ENCODE results near the gene PNMA6E. TPM values are rescaled to one million over a fixed set of nuclear protein-coding genes. Genes with fewer than 3 reads are reported as not detected.

PNMA6E gene
- total and polyA plus RNA-seq, 2 experiments from 2014 or later: not detected

DNA sequence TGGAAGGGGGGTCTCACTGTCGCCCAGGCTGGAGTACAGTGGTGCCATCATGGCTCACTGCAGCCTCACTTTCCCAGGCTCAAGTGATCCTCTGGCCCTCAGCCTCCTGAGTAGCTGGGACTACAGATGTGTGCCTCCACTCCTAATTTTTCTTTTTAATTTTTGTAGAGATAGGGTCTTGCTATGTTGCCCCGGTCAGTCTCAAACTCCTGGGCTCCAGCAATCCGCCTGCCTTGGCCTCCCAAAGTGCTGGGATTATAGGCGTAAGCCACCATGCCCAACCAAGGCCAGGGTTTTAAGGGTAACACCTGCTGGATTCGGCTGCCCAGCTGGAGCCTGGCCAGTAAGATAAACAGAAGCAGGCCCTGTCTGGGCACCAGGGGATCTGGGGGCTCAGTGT is 41.3 kb upstream of the PNMA6E start:
- Mint-ChIP-seq H3K4me1 (no peaks in the 10 kb centered on the region), H3K36me3 (ENCODE audit: low read depth) (no peaks in the 10 kb centered on the region), H3K27ac (no peak overlapping the region), H3K4me3 (no peak overlapping the region), H3K27me3 (ENCODE audit: insufficient read depth, low read depth, poor library complexity) (peaks cover 3% of the 10 kb centered on the region), H3K9me3 (no peaks in the 10 kb centered on the region)
- DNase-seq (ENCODE audit: low spot score) (no peak), ATAC-seq (no peak)
- Histone ChIP-seq H3K4me1 (ENCODE audit: insufficient read depth) (no peaks in the 10 kb centered on the region), H3K9me2 (ENCODE audit: insufficient read depth) (no peaks in the 10 kb centered on the region), H2AFZ (no peak overlapping the region), H3K27me3 (ENCODE audit: insufficient read depth) (no peaks in the 10 kb centered on the region), H3K79me2 (replicated peaks; ENCODE audit: insufficient read depth) (no peaks in the 10 kb centered on the region), H3K4me3 (no peak overlapping the region), H3F3A (replicated peaks; ENCODE audit: low read depth) (no peaks in the 10 kb centered on the region), H3K36me3 (ENCODE audit: insufficient read depth) (no peaks in the 10 kb centered on the region), H4K20me1 (replicated peaks; ENCODE audit: insufficient read depth) (no peaks in the 10 kb centered on the region), H3K4me2 (no peak overlapping the region), H3K27ac (ENCODE audit: low read depth) (no peak overlapping the region)
- TF ChIP-seq ZNF331 (CRISPR knock-in tag; IDR thresholded peaks at IDR 0.05; ENCODE audit: low read depth) (no peak), NANOG (IDR thresholded peaks at IDR 0.05; ENCODE audit: borderline replicate concordance) (no peak), POLR2AphosphoS5 (IDR thresholded peaks at IDR 0.05; ENCODE audit: low read depth) (no peak), ZNF114 (CRISPR knock-in tag; IDR thresholded peaks at IDR 0.05) (no peak), STAT1 (IDR thresholded peaks at IDR 0.05; ENCODE audit: unreplicated experiment) (no peak), JUNB (IDR thresholded peaks at IDR 0.05; ENCODE audit: unreplicated experiment) (no peak), CREB1 (CRISPR knock-in tag; IDR thresholded peaks at IDR 0.05; ENCODE audit: low read depth) (no peak), EZH2phosphoT487 (IDR thresholded peaks at IDR 0.05; ENCODE audit: unreplicated experiment) (no peak), EZH2 (IDR thresholded peaks at IDR 0.05; ENCODE audit: low read depth, unreplicated experiment) (no peak)
- TF ChIP-seq, protein P1, sequence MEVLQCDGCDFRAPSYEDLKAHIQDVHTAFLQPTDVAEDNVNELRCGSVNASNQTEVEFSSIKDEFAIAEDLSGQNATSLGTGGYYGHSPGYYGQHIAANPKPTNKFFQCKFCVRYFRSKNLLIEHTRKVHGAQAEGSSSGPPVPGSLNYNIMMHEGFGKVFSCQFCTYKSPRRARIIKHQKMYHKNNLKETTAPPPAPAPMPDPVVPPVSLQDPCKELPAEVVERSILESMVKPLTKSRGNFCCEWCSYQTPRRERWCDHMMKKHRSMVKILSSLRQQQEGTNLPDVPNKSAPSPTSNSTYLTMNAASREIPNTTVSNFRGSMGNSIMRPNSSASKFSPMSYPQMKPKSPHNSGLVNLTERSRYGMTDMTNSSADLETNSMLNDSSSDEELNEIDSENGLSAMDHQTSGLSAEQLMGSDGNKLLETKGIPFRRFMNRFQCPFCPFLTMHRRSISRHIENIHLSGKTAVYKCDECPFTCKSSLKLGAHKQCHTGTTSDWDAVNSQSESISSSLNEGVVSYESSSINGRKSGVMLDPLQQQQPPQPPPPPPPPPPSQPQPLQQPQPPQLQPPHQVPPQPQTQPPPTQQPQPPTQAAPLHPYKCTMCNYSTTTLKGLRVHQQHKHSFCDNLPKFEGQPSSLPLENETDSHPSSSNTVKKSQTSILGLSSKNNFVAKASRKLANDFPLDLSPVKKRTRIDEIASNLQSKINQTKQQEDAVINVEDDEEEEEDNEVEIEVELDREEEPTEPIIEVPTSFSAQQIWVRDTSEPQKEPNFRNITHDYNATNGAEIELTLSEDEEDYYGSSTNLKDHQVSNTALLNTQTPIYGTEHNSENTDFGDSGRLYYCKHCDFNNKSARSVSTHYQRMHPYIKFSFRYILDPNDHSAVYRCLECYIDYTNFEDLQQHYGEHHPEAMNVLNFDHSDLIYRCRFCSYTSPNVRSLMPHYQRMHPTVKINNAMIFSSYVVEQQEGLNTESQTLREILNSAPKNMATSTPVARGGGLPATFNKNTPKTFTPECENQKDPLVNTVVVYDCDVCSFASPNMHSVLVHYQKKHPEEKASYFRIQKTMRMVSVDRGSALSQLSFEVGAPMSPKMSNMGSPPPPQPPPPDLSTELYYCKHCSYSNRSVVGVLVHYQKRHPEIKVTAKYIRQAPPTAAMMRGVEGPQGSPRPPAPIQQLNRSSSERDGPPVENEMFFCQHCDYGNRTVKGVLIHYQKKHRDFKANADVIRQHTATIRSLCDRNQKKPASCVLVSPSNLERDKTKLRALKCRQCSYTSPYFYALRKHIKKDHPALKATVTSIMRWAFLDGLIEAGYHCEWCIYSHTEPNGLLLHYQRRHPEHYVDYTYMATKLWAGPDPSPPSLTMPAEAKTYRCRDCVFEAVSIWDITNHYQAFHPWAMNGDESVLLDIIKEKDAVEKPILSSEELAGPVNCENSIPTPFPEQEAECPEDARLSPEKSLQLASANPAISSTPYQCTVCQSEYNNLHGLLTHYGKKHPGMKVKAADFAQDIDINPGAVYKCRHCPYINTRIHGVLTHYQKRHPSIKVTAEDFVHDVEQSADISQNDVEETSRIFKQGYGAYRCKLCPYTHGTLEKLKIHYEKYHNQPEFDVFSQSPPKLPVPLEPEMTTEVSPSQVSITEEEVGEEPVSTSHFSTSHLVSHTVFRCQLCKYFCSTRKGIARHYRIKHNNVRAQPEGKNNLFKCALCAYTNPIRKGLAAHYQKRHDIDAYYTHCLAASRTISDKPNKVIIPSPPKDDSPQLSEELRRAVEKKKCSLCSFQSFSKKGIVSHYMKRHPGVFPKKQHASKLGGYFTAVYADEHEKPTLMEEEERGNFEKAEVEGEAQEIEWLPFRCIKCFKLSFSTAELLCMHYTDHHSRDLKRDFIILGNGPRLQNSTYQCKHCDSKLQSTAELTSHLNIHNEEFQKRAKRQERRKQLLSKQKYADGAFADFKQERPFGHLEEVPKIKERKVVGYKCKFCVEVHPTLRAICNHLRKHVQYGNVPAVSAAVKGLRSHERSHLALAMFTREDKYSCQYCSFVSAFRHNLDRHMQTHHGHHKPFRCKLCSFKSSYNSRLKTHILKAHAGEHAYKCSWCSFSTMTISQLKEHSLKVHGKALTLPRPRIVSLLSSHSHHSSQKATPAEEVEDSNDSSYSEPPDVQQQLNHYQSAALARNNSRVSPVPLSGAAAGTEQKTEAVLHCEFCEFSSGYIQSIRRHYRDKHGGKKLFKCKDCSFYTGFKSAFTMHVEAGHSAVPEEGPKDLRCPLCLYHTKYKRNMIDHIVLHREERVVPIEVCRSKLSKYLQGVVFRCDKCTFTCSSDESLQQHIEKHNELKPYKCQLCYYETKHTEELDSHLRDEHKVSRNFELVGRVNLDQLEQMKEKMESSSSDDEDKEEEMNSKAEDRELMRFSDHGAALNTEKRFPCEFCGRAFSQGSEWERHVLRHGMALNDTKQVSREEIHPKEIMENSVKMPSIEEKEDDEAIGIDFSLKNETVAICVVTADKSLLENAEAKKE (CRISPR knock-in tag; IDR thresholded peaks at IDR 0.05): no peak
- TF ChIP-seq, protein P2, sequence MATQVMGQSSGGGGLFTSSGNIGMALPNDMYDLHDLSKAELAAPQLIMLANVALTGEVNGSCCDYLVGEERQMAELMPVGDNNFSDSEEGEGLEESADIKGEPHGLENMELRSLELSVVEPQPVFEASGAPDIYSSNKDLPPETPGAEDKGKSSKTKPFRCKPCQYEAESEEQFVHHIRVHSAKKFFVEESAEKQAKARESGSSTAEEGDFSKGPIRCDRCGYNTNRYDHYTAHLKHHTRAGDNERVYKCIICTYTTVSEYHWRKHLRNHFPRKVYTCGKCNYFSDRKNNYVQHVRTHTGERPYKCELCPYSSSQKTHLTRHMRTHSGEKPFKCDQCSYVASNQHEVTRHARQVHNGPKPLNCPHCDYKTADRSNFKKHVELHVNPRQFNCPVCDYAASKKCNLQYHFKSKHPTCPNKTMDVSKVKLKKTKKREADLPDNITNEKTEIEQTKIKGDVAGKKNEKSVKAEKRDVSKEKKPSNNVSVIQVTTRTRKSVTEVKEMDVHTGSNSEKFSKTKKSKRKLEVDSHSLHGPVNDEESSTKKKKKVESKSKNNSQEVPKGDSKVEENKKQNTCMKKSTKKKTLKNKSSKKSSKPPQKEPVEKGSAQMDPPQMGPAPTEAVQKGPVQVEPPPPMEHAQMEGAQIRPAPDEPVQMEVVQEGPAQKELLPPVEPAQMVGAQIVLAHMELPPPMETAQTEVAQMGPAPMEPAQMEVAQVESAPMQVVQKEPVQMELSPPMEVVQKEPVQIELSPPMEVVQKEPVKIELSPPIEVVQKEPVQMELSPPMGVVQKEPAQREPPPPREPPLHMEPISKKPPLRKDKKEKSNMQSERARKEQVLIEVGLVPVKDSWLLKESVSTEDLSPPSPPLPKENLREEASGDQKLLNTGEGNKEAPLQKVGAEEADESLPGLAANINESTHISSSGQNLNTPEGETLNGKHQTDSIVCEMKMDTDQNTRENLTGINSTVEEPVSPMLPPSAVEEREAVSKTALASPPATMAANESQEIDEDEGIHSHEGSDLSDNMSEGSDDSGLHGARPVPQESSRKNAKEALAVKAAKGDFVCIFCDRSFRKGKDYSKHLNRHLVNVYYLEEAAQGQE (IDR thresholded peaks at IDR 0.05; ENCODE audit: unreplicated experiment): no peak
